Esophagus muscularis mucosa (tissue), 4 donors: ENCODE measurements around the gene AFAP1L2. TPM values are rescaled to one million over a fixed set of nuclear protein-coding genes. Genes with fewer than 3 reads are reported as not detected.
"Not testable (repeated sequence)": the region's sequence is repeated elsewhere in the genome, so short reads cannot be mapped to it uniquely, and the experiment has no call there.

ENCODE experiments used
- DNase-seq: peaks from one replicate; pipeline ENCODE4 v3.0.0-alpha.2; 2017; ENCODE audit errors: extremely low spot score
- H3K27ac ChIP-seq, 4 donors: fragments of 200-600 bp; sonication (generic); replicated peaks in 1 of 4; 1 replicate in 3 of 4; 2 replicates in 1 of 4; pipeline ENCODE4 v1.5.1; 2016 to 2019; ENCODE audit warnings: mild to moderate bottlenecking in 1 of 4
- H3K27me3 ChIP-seq, 4 donors: fragments of 200-600 bp; sonication (generic); one replicate each; pipeline versions ENCODE4 v1.5.1 to v1.6.0; 2016 to 2019
- H3K36me3 ChIP-seq, 4 donors: fragments of 200-600 bp; sonication (generic); one replicate each; pipeline ENCODE4 v1.5.1; 2016 to 2019
- H3K4me1 ChIP-seq, 4 donors: fragments of 200-600 bp; sonication (generic); one replicate each; pipeline ENCODE4 v1.5.1; 2016 to 2019
- H3K4me3 ChIP-seq, 4 donors: fragments of 200-600 bp; sonication (generic); 1 replicate in 2 of 4; 2 replicates in 2 of 4; pipeline ENCODE4 v1.5.1; 2016 to 2019; ENCODE audit warnings: mild to moderate bottlenecking in 4 of 4, moderate library complexity in 1 of 4
- H3K9me3 ChIP-seq, 4 donors: fragments of 200-600 bp; sonication (generic); 1 replicate in 3 of 4; 2 replicates in 1 of 4; pipeline ENCODE4 v1.5.1; 2016 to 2019
- EP300 ChIP-seq: sonication (generic); formaldehyde crosslinking; IDR thresholded peaks from one replicate; pipeline ENCODE4 v1.6.1; 2017; ENCODE audit warnings: antibody characterized with exemption
- POLR2A ChIP-seq: fragments of 450-650 bp; IDR thresholded peaks from one replicate; pipeline ENCODE4 v1.6.1; 2017; ENCODE audit warnings: antibody characterized with exemption, moderate library complexity, mild to moderate bottlenecking, low read depth
- POLR2AphosphoS5 ChIP-seq, 2 donors: sonication (generic); formaldehyde crosslinking; IDR thresholded peaks; one replicate each; pipeline ENCODE4 v1.6.1; 2017; ENCODE audit warnings: antibody characterized with exemption in 2 of 2
- WGBS: methylation state at CpG from one replicate; pipeline ENCODE4 v1.1.5; 2018; 5-methylcytosine and 5-hydroxymethylcytosine counted together
- intact Hi-C: fragments of 100-400 bp; cut with DNase I; formaldehyde crosslinking; loops from one replicate; pipeline ENCODE4 v1.15.1; 2023
- total RNA-seq, 4 donors: library from RNA; depleted of rRNA; stranded (reverse); fragments of >200 nt; gene quantifications; one replicate each; pipeline versions ENCODE4 v1.1.0 to v1.2.1, GENCODE V29; 2016
- TF ChIP-seq, protein P1 (sequence below), 3 experiments: fragments of 200-600 bp in 2 of 3; fragments of 450-650 bp in 1 of 3; sonication (generic) in 2 of 3; IDR thresholded peaks; one replicate each; pipeline ENCODE4 v1.5.1; 2017 to 2019; ENCODE audit warnings: antibody characterized with exemption in 3 of 3, mild to moderate bottlenecking in 2 of 3, moderate library complexity in 1 of 3

The AFAP1L2 gene
- total RNA-seq, 4 donors from 2014 or later, result 18.5 to 23.2 (median 19.9) TPM

DNA sequence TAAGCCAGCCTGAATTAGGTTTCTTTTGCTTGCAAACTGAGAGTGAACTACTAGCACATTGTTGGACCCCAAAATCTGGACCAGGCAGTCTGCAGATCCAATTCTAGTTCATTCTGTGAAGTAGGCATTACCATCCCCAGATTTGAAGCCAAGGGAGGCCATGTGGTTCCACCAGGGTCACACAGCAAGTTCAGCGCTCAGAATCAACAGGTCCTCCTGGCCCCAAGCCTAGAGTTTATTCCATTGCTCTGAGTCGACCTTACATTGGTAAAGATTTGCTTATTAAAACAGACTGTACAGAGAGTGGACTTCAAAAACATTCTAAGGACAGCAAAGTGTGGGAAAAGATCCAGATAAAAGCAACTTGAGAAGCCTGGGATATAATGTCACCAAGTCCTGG, 50.9 kb downstream of the AFAP1L2 start:
- no peak for TF ChIP-seq POLR2A
- TF ChIP-seq, protein P1, sequence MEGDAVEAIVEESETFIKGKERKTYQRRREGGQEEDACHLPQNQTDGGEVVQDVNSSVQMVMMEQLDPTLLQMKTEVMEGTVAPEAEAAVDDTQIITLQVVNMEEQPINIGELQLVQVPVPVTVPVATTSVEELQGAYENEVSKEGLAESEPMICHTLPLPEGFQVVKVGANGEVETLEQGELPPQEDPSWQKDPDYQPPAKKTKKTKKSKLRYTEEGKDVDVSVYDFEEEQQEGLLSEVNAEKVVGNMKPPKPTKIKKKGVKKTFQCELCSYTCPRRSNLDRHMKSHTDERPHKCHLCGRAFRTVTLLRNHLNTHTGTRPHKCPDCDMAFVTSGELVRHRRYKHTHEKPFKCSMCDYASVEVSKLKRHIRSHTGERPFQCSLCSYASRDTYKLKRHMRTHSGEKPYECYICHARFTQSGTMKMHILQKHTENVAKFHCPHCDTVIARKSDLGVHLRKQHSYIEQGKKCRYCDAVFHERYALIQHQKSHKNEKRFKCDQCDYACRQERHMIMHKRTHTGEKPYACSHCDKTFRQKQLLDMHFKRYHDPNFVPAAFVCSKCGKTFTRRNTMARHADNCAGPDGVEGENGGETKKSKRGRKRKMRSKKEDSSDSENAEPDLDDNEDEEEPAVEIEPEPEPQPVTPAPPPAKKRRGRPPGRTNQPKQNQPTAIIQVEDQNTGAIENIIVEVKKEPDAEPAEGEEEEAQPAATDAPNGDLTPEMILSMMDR (IDR thresholded peaks at IDR 0.05), result no peak
- no peak for TF ChIP-seq EP300
- no peak for TF ChIP-seq POLR2AphosphoS5 (IDR thresholded peaks at IDR 0.05)
- no peaks in the 10 kb centered on the region for H3K9me3 ChIP-seq
- H3K36me3 ChIP-seq, result no peaks in the 10 kb centered on the region
- no peak overlapping the region for H3K27ac ChIP-seq
- H3K4me3 ChIP-seq, result no peak overlapping the region
- intact Hi-C loops, result no loop called here
- DNase-seq, result no peak
- H3K4me1 ChIP-seq, result peaks cover 19 to 80% (median 61%) of the 10 kb centered on the region in 4 donors
- 65% methylated on average over 2 of the region's 2 CpGs for WGBS
- no peaks in the 10 kb centered on the region for H3K27me3 ChIP-seq

DNA sequence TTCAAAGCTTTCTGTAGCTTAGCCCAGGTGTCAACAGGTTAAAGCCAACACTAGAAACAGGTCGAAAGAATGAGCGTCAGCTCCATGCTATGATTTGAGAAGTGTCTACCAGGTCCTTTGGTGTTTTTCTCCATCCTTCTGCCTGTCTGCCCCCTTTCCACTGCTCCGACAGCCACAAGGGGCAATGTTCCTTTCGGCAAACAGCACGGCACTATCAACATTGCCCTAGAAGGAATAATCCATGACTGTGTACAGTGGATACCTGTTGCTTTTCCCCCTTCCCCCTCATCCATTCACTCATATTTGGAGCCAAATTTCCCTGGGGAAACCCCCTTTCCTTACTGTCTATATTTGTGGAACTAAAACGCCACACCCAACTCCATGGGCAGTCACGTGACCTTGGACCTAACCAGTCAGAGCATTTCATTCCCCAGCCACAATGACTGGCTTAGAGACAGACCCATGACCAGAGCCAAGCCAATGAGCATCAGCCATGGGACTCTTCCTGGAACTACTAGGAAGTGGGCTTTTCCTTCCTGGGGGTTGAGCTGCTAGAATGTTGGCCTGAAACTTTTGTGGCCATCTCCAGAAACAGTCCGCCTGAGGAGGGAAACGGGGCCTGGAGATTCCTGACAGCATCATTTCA, 51.5 kb downstream of the AFAP1L2 start:
- TF ChIP-seq POLR2AphosphoS5 (IDR thresholded peaks at IDR 0.05) (no peak), POLR2A (no peak)
- TF ChIP-seq, protein P1 (IDR thresholded peaks at IDR 0.05), result no peak
- intact Hi-C loops, result no loop called here
- Histone ChIP-seq H3K4me3 (no peak overlapping the region), H3K36me3 (no peaks in the 10 kb centered on the region), H3K4me1 (peaks cover 19 to 76% (median 59%) of the 10 kb centered on the region in 4 donors), H3K27me3 (no peaks in the 10 kb centered on the region), H3K27ac (no peak overlapping the region), H3K9me3 (no peaks in the 10 kb centered on the region)
- no peak for DNase-seq
- WGBS, result 96% methylated on average over 9 of the region's 9 CpGs

DNA sequence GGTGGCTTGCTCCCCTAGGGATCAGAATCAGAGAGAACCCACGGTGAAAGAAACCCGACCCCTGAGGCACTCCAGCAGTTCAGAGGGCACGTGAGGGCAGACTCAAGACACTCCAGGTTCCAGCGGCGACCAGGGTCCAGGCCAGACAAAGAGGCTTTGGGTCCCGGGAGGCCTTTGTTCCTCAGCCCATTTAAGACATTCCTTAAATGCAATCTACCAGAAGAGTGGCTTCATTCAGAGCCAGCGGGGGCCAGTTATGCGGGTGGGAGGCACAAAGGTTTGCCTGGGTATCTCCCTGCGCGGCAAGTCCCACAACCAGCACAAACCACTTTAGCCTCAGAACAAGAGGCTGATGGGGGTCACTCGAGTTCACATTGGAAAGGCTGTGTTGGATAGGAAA, 53.6 kb downstream of the AFAP1L2 start:
- Histone ChIP-seq H3K36me3 (no peaks in the 10 kb centered on the region), H3K4me1 (peaks cover 9 to 64% (median 44%) of the 10 kb centered on the region in 4 donors), H3K9me3 (no peaks in the 10 kb centered on the region), H3K27ac (peak overlapping the region; percentile 50 to 61 (median 54)), H3K4me3 (no peak overlapping the region), H3K27me3 (no peaks in the 10 kb centered on the region)
- WGBS, result 82% methylated on average over 9 of the region's 11 CpGs
- no peak for TF ChIP-seq POLR2AphosphoS5 (IDR thresholded peaks at IDR 0.05)
- TF ChIP-seq, protein P1 (IDR thresholded peaks at IDR 0.05), result no peak
- TF ChIP-seq EP300, result no peak
- no peak for TF ChIP-seq POLR2A
- DNase-seq, result no peak
- intact Hi-C loops, result no loop called here

DNA sequence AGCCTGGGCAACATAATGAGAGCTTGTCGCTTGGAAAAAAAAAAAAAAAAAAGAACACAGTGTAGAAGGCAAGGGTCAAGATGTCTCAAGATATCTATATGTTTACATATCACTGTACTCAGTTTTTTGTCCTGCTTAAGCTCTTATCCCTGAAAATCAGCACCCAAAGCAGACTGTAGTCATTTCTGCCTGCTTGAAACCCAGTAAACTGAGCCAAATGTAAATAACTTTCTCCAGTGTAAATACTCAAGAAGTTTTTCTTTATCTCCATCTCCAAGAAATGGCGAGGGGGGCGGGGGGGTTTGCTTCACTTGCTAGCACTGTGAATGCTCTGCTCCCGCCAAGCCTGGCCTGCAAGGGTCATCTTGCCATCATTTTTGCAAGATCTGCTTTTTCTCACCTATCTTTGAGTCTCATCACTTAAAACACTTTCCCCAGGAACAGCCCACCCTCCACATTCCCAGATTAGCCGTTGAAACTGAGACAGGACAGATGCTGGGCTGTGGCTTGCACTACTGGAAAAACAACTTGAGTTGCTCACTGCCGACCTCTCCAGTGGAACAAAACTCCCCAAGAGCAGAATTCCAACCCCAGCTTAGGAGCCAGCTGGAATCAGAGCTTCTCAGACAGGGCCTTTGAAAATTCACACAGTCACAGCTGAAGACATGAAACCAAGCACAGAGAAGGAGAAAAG, 54.6 kb downstream of the AFAP1L2 start:
- 31% methylated on average over 6 of the region's 6 CpGs for WGBS
- H3K36me3 ChIP-seq, result no peaks in the 10 kb centered on the region
- H3K27me3 ChIP-seq, result no peaks in the 10 kb centered on the region
- H3K27ac ChIP-seq, result peak overlapping the region; percentile 50 to 61 (median 54)
- TF ChIP-seq, protein P1 (IDR thresholded peaks at IDR 0.05), result no peak
- TF ChIP-seq POLR2A, result no peak
- no peak for TF ChIP-seq EP300
- TF ChIP-seq POLR2AphosphoS5 (IDR thresholded peaks at IDR 0.05), result no peak
- no peak for DNase-seq
- intact Hi-C loops, result no loop called here
- H3K4me1 ChIP-seq, result peaks cover 9 to 64% (median 39%) of the 10 kb centered on the region in 4 donors
- no peak overlapping the region for H3K4me3 ChIP-seq
- H3K9me3 ChIP-seq, result no peaks in the 10 kb centered on the region

DNA sequence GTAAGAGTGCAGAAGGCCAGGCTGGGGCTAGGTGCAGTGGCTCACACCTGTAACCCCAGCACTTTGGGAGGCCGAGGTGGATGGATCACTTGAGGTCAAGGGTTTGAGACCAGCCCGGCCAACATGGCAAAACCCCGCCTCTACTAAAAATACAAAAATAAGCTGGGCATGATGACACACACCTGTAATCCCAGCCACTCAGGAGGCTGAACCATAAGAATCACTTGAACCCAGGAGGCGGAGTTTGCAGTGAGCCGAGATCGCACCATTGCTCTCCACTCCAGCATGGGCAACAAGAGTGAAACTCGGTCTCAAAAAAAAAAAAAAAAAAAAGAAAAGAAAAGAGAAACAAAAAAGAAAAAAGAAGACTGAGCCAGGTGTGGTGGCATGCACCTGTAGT, 55.2 kb downstream of the AFAP1L2 start:
- H3K36me3 ChIP-seq, H3K9me3 ChIP-seq, H3K27me3 ChIP-seq, intact Hi-C loops, DNase-seq, H3K4me3 ChIP-seq, H3K27ac ChIP-seq: not testable (repeated sequence)
- 89% methylated on average over 7 of the region's 7 CpGs for whole genome bisulfite sequencing
- peaks cover 9 to 70% (median 44%) of the 10 kb centered on the region in 4 donors for H3K4me1 ChIP-seq
